ENCODE measurements around the gene GID8. TPM values are rescaled to one million over a fixed set of nuclear protein-coding genes. Genes with fewer than 3 reads are reported as not detected.

The GID8 gene
- total RNA-seq, 1 donor = 31.9 TPM

DNA sequence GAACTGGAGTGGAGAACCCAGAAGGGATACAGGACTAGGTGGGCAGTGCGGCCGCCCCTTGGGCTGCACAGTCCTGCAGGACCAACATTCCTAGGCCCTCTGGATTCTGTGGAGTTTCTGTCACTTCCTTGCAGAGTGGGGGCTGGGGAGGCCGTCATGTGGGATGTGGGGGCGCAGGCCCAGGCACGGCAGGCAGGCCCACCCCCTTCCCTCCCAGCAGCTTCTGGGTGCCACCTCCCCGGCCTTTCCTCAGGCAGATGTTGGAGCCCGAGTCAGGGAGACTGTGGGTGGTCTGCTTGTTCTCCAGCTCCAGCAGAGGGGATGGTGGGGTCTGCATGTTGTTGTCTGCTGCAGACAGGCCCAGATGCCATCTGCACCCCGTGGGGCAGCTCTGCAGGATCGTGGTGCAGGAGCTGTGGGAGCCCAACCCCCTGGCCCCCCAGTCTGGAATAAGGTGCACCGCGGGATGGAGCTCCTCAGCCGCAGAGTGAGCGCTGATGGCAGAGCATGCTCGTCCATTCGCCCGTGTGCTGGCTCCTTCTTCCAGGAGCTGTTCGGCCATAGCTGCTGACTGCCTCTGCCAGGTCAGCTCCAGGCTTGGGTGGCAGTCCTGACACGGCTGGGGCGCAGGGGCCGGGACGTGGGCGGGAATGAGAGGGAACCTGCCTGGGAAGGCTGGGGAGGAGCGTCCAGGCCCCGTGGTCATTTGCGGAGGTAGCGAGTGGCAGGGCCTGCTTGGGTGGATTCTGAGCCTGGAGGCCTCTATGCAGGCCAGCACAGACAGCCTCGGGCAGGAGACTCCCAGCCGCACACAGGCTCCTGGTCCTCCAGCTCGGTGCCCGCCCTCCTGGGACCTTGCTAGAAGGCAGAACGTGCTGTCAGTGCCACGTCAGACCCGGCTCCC lies 32.6 kb downstream of the GID8 start:
- Histone ChIP-seq H3K4me3 (ENCODE audit: low read length) (no peak overlapping the region), H3K4me1 (ENCODE audit: insufficient read depth, low read length) (peaks cover 10% of the 10 kb centered on the region), H3K27me3 (ENCODE audit: insufficient read depth, low read length) (peaks cover 27% of the 10 kb centered on the region), H3K9me3 (ENCODE audit: low read depth, low read length) (no peaks in the 10 kb centered on the region)

DNA sequence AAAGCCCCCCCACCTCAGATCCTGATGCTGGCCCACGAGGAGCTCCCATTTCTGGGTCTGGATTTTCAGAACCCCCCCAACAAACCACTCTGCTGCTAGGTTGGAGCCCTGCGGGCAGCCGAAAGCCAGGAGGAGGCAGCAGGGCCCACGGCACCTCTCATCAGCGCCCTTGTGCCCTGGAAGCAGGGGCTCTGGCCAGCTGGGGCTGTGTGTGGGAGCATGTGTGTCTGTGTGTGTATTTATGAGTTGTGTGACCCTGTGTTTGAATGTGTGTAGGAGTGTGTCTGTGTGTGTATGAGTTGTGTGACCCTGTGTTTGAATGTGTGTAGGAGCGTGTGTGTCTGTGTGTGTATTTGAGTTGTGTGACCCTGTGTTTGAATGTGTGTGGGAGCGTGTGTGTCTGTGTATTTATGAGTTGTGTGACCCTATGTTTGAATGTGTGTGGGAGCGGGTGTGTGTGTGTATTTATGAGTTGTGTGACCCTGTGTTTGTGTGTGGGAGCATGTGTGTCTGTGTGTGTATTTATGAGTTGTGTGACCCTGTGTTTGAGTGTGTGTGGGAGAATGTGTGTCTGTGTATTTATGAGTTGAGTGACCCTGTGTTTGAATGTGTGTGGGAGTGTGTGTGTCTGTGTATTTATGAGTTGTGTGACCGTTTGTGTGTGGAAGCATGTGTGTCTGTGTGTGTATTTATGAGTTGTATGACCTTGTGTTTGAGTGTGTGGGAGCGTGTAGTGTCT lies 33.4 kb downstream of the GID8 start:
- Histone ChIP-seq H3K27me3 (ENCODE audit: insufficient read depth, low read length) (peaks cover 27% of the 10 kb centered on the region), H3K9me3 (ENCODE audit: low read depth, low read length) (no peaks in the 10 kb centered on the region), H3K4me1 (ENCODE audit: insufficient read depth, low read length) (peaks cover 10% of the 10 kb centered on the region), H3K4me3 (ENCODE audit: low read length) (no peak overlapping the region)

- no peak overlapping the region for H3K4me3 ChIP-seq (ENCODE audit: low read length)
- no peaks in the 10 kb centered on the region for H3K9me3 ChIP-seq (ENCODE audit: low read depth, low read length)
- peaks cover 27% of the 10 kb centered on the region for H3K27me3 ChIP-seq (ENCODE audit: insufficient read depth, low read length)
- H3K4me1 ChIP-seq (ENCODE audit: insufficient read depth, low read length) = peaks cover 10% of the 10 kb centered on the region
Measured at GRCh38 chr20:62971950-62972844, 34.2 kb downstream of the GID8 start.

DNA sequence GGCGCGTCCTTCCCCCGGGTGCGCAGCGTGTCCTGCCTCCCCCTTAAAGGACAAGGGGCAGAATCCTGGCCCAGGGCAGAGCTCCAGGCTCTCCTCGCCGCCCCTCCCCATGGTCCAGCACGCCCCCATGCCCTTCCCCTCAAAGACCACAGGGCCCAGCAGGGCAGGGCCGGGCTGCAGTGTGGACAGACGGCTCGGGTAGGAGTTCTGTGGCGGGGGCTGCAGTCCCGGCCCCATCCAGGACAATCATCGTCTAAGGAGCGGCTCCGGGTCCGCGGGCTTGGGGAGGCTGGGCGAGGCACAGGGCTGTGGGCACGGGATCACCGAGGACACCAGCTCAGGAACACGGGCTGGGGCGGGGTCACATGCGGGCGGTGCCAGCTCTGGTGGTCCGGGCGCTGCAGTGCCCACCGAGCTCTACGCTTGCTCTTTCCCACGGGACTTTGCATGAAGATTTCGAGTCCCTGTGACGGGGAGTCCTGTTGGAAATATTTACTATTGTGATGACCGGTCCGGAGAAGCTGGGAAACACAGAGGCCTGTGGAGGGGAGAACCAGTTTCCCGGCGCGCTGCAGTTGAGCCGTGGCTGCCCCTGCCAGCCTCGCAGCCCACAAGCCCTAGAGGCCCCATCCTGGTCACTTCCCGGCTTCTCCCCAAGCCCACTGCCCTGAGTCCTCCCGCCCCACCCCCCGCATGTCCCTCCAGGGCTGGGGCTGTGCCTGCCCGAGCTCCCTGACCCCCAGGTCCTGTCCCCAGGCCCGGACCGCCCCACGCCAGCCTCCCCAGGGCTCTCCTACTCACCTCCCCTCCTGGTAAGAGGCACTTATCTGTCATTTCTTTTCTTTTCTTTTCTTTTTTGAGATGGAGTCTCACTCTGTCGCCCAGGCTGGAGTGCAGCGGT lies 35.1 kb downstream of the GID8 start:
- H3K4me3 ChIP-seq (ENCODE audit: low read length) = no peak overlapping the region
- H3K4me1 ChIP-seq (ENCODE audit: insufficient read depth, low read length) = peaks cover 18% of the 10 kb centered on the region
- peaks cover 27% of the 10 kb centered on the region for H3K27me3 ChIP-seq (ENCODE audit: insufficient read depth, low read length)
- no peaks in the 10 kb centered on the region for H3K9me3 ChIP-seq (ENCODE audit: low read depth, low read length)

DNA sequence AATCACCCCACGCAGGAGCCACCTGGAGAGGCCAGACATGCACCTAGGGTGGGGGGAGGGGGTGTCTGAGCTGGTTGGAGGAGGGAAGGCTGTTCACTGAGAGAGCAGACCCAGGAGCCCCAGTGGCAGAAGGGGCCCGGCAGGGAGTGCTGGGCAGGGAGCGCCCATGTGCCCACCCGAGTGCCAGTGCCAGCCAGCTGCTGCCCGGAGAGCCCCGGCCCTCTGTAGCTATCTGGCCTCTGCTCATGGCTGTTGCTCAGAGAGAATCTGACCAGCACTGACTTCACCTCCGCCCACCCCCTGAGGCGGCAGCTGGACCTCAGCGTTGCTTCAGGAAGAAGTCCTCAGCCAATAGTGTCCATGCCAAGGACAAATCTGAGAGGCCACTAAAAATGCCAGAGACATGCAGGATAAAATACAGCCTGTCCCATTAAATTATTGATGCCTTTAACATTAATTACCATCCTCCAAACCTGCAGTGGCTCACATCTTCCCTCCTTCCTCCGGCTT lies 37.4 kb downstream of the GID8 start:
- H3K4me3 ChIP-seq (ENCODE audit: low read length) = no peak overlapping the region
- peaks cover 31% of the 10 kb centered on the region for H3K4me1 ChIP-seq (ENCODE audit: insufficient read depth, low read length)
- no peaks in the 10 kb centered on the region for H3K9me3 ChIP-seq (ENCODE audit: low read depth, low read length)
- H3K27me3 ChIP-seq (ENCODE audit: insufficient read depth, low read length) = peaks cover 49% of the 10 kb centered on the region

- Histone ChIP-seq H3K27me3 (ENCODE audit: insufficient read depth, low read length) (peaks cover 55% of the 10 kb centered on the region), H3K4me1 (ENCODE audit: insufficient read depth, low read length) (peaks cover 37% of the 10 kb centered on the region), H3K4me3 (ENCODE audit: low read length) (no peak overlapping the region), H3K9me3 (ENCODE audit: low read depth, low read length) (no peaks in the 10 kb centered on the region)
Measured at GRCh38 chr20:62975812-62976508, 38.0 kb downstream of the GID8 start.

DNA sequence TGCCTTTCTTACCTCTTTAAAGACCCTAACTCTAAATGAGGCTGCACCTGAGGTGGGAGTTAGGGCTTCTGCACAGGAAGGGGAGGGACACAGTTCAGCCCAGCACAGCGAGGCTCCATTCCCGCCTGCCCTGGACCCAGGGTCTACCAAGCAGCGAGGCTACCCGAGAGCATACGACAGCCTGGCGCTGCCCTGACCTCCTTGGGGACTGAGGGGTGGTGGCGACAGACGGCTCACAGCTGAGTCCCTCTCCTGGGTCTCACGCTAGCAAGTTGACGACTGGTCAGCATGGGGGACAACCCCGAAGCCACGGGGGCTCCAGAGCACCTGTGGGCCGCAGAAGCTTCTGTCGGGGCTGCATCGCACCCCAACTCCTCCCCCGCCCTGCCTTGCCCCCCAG lies 38.9 kb downstream of the GID8 start:
- peaks cover 43% of the 10 kb centered on the region for H3K4me1 ChIP-seq (ENCODE audit: insufficient read depth, low read length)
- H3K4me3 ChIP-seq (ENCODE audit: low read length) = no peak overlapping the region
- peaks cover 56% of the 10 kb centered on the region for H3K27me3 ChIP-seq (ENCODE audit: insufficient read depth, low read length)
- H3K9me3 ChIP-seq (ENCODE audit: low read depth, low read length) = no peaks in the 10 kb centered on the region

GRCh38 chr20:62977613-62978560 lies 39.9 kb downstream of the GID8 start:
- Histone ChIP-seq H3K4me1 (ENCODE audit: insufficient read depth, low read length) (peaks cover 46% of the 10 kb centered on the region), H3K27me3 (ENCODE audit: insufficient read depth, low read length) (peaks cover 55% of the 10 kb centered on the region), H3K4me3 (ENCODE audit: low read length) (no peak overlapping the region), H3K9me3 (ENCODE audit: low read depth, low read length) (no peaks in the 10 kb centered on the region)

GRCh38 chr20:62978561-62978943 lies 40.6 kb downstream of the GID8 start:
- H3K4me1 ChIP-seq (ENCODE audit: insufficient read depth, low read length) = peaks cover 42% of the 10 kb centered on the region
- H3K9me3 ChIP-seq (ENCODE audit: low read depth, low read length) = no peaks in the 10 kb centered on the region
- H3K27me3 ChIP-seq (ENCODE audit: insufficient read depth, low read length) = peaks cover 51% of the 10 kb centered on the region
- H3K4me3 ChIP-seq (ENCODE audit: low read length) = no peak overlapping the region

GRCh38 chr20:62979310-62979709 lies 41.4 kb downstream of the GID8 start:
- no peaks in the 10 kb centered on the region for H3K9me3 ChIP-seq (ENCODE audit: low read depth, low read length)
- H3K4me1 ChIP-seq (ENCODE audit: insufficient read depth, low read length) = peaks cover 42% of the 10 kb centered on the region
- H3K4me3 ChIP-seq (ENCODE audit: low read length) = no peak overlapping the region
- H3K27me3 ChIP-seq (ENCODE audit: insufficient read depth, low read length) = peaks cover 46% of the 10 kb centered on the region

DNA sequence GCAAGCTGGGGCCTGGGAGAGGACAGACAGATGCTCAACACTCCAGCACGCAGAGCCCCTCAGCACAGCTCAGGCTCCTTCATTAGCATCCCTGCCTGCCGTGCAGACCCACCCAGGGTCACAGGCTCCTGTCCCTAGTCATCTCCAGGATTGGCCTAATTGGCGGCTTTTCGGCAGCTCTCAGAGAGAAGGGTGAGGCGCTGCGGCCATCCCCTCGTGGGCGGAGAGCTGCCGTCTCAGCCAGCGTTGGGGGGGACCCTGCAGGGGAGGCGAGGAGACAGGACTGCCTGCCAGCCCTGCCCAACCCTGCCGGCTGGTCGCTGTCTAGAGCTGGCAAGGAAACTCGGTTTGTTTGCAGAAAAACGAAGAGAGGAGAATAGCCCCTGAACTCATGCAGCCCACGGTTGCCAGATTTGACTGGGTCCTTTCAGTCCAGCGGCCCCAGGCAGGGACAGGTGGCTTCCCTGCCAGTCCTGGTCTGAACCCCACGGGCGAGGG lies 42.0 kb downstream of the GID8 start:
- H3K27me3 ChIP-seq (ENCODE audit: insufficient read depth, low read length) = peaks cover 40% of the 10 kb centered on the region
- H3K4me3 ChIP-seq (ENCODE audit: low read length) = no peak overlapping the region
- no peaks in the 10 kb centered on the region for H3K9me3 ChIP-seq (ENCODE audit: low read depth, low read length)
- H3K4me1 ChIP-seq (ENCODE audit: insufficient read depth, low read length) = peaks cover 42% of the 10 kb centered on the region

GRCh38 chr20:62980380-62980960 lies 42.5 kb downstream of the GID8 start:
- Histone ChIP-seq H3K27me3 (ENCODE audit: insufficient read depth, low read length) (peaks cover 37% of the 10 kb centered on the region), H3K4me3 (ENCODE audit: low read length) (no peak overlapping the region), H3K4me1 (ENCODE audit: insufficient read depth, low read length) (peaks cover 42% of the 10 kb centered on the region), H3K9me3 (ENCODE audit: low read depth, low read length) (no peaks in the 10 kb centered on the region)

All from mononuclear cell (primary cell).